K562 (cell line): Measurements from ENCODE around the gene JUND. TPM values are rescaled to one million over a fixed set of nuclear protein-coding genes. Genes with fewer than 3 reads are reported as not detected.

Experiments used
- ASH1L ChIP-seq: fragments of 450-650 bp; IDR thresholded peaks from 2 replicates; pipeline ENCODE4 v1.6.1; 2018; ENCODE audit warnings: borderline replicate concordance, mild to moderate bottlenecking, low read depth; ENCODE audit not compliant: partially characterized antibody
- CTCFL ChIP-seq: IDR thresholded peaks from 2 replicates; pipeline ENCODE4 v1.6.1; 2011; ENCODE audit warnings: borderline replicate concordance, low read depth, mild to moderate bottlenecking, moderate library complexity, low read length; ENCODE audit not compliant: insufficient read depth, poor library complexity, severe bottlenecking
- DPF2 ChIP-seq: fragments of 450-650 bp; IDR thresholded peaks from 2 replicates; pipeline ENCODE4 v1.6.1; 2016
- ETV1 ChIP-seq: fragments of 450-650 bp; conservative IDR thresholded peaks from 2 replicates; pipeline ENCODE4 v1.6.1; 2016; ENCODE audit warnings: missing genetic modification characterization, control low read depth, low read depth, missing compliant biosample characterization
- HSF4 ChIP-seq: fragments of 250-450 bp; sonication (Bioruptor Pico); IDR thresholded peaks from 2 replicates; pipeline ENCODE4 v2.1.2; 2022; ENCODE audit warnings: mild to moderate bottlenecking, moderate library complexity, borderline replicate concordance
- KAT7 ChIP-seq: sonication (generic); formaldehyde crosslinking; IDR thresholded peaks from 2 replicates; pipeline ENCODE4 v1.8.0; 2022; ENCODE audit warnings: missing genetic modification reagents, mild to moderate bottlenecking, borderline replicate concordance
- KDM2B ChIP-seq: fragments of 250-450 bp; sonication (Bioruptor Pico); IDR thresholded peaks from 2 replicates; pipeline ENCODE4 v1.8.0; 2021; ENCODE audit warnings: mild to moderate bottlenecking, moderate library complexity
- KHSRP ChIP-seq: fragments of 450-650 bp; IDR thresholded peaks from 2 replicates; pipeline ENCODE4 v1.6.1; 2017
- LEF1 ChIP-seq: fragments of 450-650 bp; IDR thresholded peaks from 2 replicates; pipeline ENCODE4 v1.6.1; 2016; ENCODE audit warnings: mild to moderate bottlenecking
- MBD2 ChIP-seq: sonication (generic); IDR thresholded peaks from 2 replicates; pipeline ENCODE4 v1.6.1; 2016; ENCODE audit warnings: low read depth, borderline replicate concordance
- MTA1 ChIP-seq: fragments of 450-650 bp; IDR thresholded peaks from 2 replicates; pipeline ENCODE4 v1.6.1; 2017; ENCODE audit warnings: borderline replicate concordance
- NCOA1 ChIP-seq: fragments of 450-650 bp; IDR thresholded peaks from 2 replicates; pipeline ENCODE4 v1.6.1; 2016; ENCODE audit warnings: low read depth
- NFXL1 ChIP-seq: fragments of 450-650 bp; formaldehyde crosslinking; IDR thresholded peaks from 2 replicates; pipeline ENCODE4 v1.4.0; 2021; ENCODE audit warnings: mild to moderate bottlenecking
- NRF1 ChIP-seq, 2 experiments: fragments of 450-650 bp; IDR thresholded peaks in 1 of 2; conservative IDR thresholded peaks in 1 of 2; 2 replicates each; pipeline ENCODE4 v1.6.1; 2014; ENCODE audit warnings: mild to moderate bottlenecking in 2 of 2
- SIN3A ChIP-seq, 2 experiments: fragments of 150-350 bp in 1 of 2; IDR thresholded peaks; 2 replicates each; pipeline ENCODE4 v1.6.1; 2011 to 2016; ENCODE audit warnings: borderline replicate concordance in 2 of 2, low read depth in 2 of 2, low read length in 2 of 2, mild to moderate bottlenecking in 2 of 2, moderate library complexity in 2 of 2; ENCODE audit not compliant: control insufficient read depth in 1 of 2
- ZBTB11 ChIP-seq, 3 experiments: fragments of 200-800 bp in 1 of 3; fragments of 250-450 bp in 1 of 3; fragments of 450-650 bp in 1 of 3; sonication (Bioruptor Pico) in 1 of 3; sonication (Bioruptor generic) in 1 of 3; formaldehyde crosslinking in 1 of 3; IDR thresholded peaks; 2 replicates each; pipeline versions ENCODE4 v1.6.1 to v1.8.0; 2016 to 2022; ENCODE audit warnings: mild to moderate bottlenecking in 2 of 3, missing genetic modification characterization in 2 of 3, missing compliant biosample characterization in 1 of 3, moderate library complexity in 1 of 3
- ZFP91 ChIP-seq: sonication (generic); formaldehyde crosslinking; IDR thresholded peaks from 2 replicates; pipeline ENCODE4 v1.8.0; 2022; ENCODE audit warnings: mild to moderate bottlenecking, missing genetic modification reagents
- ZNF121 ChIP-seq: sonication (generic); formaldehyde crosslinking; conservative IDR thresholded peaks from 2 replicates; pipeline ENCODE4 v1.8.0; 2022; ENCODE audit warnings: missing genetic modification reagents
- polyA plus RNA-seq, 8 experiments: library from polyadenylated mRNA; depleted of rRNA in 4 of 8; stranded (reverse) in 5 of 8; unstranded in 3 of 8; fragments of >200 nt; fragmentation: Nextera tagmentation in 2 of 8; fragmentation: Illumina TruSeq in 1 of 8; extraction: Ambion mirVana in 2 of 8; extraction: Trizol in 1 of 8; gene quantifications; 2 replicates each; pipeline versions ENCODE4 v1.2.1 to v1.2.3, GENCODE V29; 2011 to 2014; ENCODE audit warnings: inconsistent platforms in 1 of 8, missing spikeins in 1 of 8
- total RNA-seq, 7 experiments: library from RNA; depleted of rRNA in 6 of 7; stranded (reverse); fragments of >200 nt in 6 of 7; fragmentation: Illumina TruSeq in 2 of 7; extraction: Trizol in 2 of 7; gene quantifications; 2 replicates each; pipeline versions ENCODE4 v1.2.1 to v1.2.3, GENCODE V29; 2011 to 2021; ENCODE audit warnings: low replicate concordance in 1 of 7

JUND gene
- total and polyA plus RNA-seq, 9 of the 15 experiments (the other 6 are each of a cell fraction or from before 2014, with no cell fraction given) = 6.4 to 286 (median 42.3) TPM

DNA sequence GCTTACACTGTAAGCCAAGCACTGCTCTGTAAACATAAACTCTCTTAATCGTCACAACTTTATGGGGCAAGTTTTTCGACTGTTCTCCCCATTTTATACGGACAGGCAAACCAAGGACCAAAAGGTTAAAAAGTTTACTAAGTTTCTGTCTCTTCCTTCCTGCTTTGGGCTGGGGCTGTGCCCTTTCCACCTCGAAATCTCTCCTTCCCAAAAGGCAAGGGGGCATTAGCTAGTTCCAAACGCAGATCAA is 2.2 kb downstream of the JUND start (continued):
- TF ChIP-seq NRF1 (conservative IDR thresholded peaks at IDR 0.05 in 1 of 2, IDR thresholded peaks at IDR 0.05 in 1 of 2) (0 out of 4 replicates have a peak, but pooled peaks of 1 of the 2 experiments have one; percentile 41), KHSRP (no peak), DPF2 (no peak), NCOA1 (no peak), LEF1 (peak; percentile 29; the same call in 1 of the 2 replicates), MTA1 (peak; percentile 60; the same call in 1 of the 2 replicates), ETV1 (no peak), MBD2 (no peak), SIN3A (IDR thresholded peaks at IDR 0.05; ENCODE audit: borderline replicate concordance in 2 of 2, control insufficient read depth in 1 of 2, low read depth in 2 of 2, low read length in 2 of 2) (0 out of 4 replicates have a peak, but pooled peaks of 1 of the 2 experiments have one; percentile 52), ZBTB11 (CRISPR knock-in tag; IDR thresholded peaks at IDR 0.05) (no peak), ASH1L (no peak), KAT7 (CRISPR knock-in tag) (0 out of 2 replicates have a peak, but pooled peaks have one; percentile 17), ZNF121 (CRISPR knock-in tag) (peak; percentile 60; the same call in 1 of the 2 replicates), KDM2B (CRISPR knock-in tag) (0 out of 2 replicates have a peak, but pooled peaks have one; percentile 8), HSF4 (CRISPR knock-in tag) (no peak), ZFP91 (CRISPR knock-in tag) (no peak), NFXL1 (CRISPR knock-in tag) (0 out of 2 replicates have a peak, but pooled peaks have one; percentile 17), CTCFL (no peak)
